AG09309 (cell line): Measurements from ENCODE around the gene LYL1.

Source experiments
- DNase-seq: peaks from one replicate; pipeline ENCODE4 v3.0.0-alpha.2; 2010; ENCODE audit warnings: low read depth
- H3K4me3 ChIP-seq: 2 replicates; pipeline ENCODE4 v1.5.1; 2011; ENCODE audit warnings: mild to moderate bottlenecking, low read depth, low read length, moderate library complexity; ENCODE audit not compliant: control insufficient read depth
- TF ChIP-seq, protein P1 (sequence below): IDR thresholded peaks from 2 replicates; pipeline ENCODE4 v1.5.1; 2011; ENCODE audit warnings: mild to moderate bottlenecking, low read depth, low read length, inconsistent platforms; ENCODE audit not compliant: insufficient read depth, control insufficient read depth; ENCODE audit errors: missing control alignments

Gene LYL1

DNA sequence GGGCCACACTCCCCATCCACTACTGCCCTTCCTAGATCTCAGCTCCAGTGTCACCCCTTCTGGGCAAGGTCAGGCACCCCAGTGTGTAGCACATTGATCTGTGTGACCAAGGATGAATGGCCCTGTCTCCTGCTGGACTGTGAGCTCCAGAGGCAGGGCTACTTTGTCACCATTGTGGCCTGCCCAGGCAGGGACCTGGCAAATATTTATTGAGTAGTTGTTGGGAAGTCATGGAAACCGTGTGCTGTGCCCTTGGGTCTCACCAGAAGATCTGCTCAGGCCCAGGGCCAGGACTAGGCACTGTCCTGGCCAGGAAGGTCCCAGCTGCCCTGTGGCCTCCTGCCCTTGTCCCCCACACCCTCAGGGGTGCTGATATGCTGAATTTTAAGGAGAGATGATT is 25.9 kb upstream of the LYL1 start:
- no peak for DNase-seq
- TF ChIP-seq, protein P1, sequence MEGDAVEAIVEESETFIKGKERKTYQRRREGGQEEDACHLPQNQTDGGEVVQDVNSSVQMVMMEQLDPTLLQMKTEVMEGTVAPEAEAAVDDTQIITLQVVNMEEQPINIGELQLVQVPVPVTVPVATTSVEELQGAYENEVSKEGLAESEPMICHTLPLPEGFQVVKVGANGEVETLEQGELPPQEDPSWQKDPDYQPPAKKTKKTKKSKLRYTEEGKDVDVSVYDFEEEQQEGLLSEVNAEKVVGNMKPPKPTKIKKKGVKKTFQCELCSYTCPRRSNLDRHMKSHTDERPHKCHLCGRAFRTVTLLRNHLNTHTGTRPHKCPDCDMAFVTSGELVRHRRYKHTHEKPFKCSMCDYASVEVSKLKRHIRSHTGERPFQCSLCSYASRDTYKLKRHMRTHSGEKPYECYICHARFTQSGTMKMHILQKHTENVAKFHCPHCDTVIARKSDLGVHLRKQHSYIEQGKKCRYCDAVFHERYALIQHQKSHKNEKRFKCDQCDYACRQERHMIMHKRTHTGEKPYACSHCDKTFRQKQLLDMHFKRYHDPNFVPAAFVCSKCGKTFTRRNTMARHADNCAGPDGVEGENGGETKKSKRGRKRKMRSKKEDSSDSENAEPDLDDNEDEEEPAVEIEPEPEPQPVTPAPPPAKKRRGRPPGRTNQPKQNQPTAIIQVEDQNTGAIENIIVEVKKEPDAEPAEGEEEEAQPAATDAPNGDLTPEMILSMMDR, result no peak
- H3K4me3 ChIP-seq, result no peak overlapping the region

DNA sequence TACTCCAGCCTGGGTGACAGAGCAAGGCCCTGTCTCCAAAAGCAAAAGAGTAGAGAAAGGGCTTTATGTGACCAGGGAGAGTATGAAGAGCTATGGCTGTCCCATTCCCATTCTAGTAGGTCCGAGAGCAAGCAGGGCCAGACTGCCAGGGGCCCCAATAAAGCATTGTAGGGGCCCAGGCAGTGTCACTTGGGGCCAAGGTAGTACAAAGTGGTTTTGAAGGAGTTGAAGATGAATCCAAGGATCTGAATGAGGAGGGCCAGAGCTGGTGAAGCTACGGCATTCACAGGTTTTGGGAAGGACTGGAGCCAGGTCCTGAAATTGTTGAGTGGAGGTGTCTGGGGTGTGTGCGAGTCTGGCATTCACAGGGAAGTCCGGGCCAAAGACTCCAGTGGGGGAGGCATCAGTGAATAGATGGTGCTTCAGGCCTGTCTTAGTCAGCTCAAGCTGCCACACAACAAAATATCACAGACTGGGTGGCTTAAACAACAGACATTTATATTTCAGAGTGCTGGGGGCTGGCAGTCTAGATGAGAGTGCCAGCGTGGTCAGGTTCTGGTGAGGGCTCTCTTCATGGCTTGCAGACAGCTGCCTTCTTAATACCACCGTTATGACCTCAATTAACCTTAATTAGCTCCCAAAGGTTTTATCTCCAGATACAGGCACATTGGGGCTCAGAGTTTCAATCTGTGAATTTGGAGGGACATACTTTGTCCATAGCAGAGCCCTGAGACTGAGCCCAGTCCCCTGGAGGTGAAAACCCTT is 25.3 kb upstream of the LYL1 start:
- TF ChIP-seq, protein P1, result no peak
- H3K4me3 ChIP-seq, result no peak overlapping the region
- no peak for DNase-seq

DNA sequence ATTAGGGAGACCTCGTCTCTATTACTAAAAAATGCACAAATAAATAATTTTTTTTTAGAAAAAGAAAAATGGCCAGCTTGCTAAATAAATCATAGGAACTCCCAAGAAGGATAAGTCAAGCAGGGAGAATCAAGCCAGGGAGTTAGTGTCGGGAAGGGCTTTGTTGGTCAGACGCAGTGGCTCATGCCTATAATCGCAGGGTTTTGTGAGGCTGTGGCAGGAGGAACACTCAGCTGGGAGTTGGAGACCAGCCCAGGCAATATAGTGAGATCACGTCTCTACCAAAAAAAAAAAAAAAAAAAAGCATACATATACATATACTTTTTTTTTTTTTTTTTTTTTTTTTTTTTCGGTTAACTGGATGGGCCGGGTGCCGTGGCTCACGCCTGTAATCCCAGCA is 24.4 kb upstream of the LYL1 start:
- DNase-seq, result no peak
- H3K4me3 ChIP-seq, result no peak overlapping the region
- TF ChIP-seq, protein P1, result no peak

DNA sequence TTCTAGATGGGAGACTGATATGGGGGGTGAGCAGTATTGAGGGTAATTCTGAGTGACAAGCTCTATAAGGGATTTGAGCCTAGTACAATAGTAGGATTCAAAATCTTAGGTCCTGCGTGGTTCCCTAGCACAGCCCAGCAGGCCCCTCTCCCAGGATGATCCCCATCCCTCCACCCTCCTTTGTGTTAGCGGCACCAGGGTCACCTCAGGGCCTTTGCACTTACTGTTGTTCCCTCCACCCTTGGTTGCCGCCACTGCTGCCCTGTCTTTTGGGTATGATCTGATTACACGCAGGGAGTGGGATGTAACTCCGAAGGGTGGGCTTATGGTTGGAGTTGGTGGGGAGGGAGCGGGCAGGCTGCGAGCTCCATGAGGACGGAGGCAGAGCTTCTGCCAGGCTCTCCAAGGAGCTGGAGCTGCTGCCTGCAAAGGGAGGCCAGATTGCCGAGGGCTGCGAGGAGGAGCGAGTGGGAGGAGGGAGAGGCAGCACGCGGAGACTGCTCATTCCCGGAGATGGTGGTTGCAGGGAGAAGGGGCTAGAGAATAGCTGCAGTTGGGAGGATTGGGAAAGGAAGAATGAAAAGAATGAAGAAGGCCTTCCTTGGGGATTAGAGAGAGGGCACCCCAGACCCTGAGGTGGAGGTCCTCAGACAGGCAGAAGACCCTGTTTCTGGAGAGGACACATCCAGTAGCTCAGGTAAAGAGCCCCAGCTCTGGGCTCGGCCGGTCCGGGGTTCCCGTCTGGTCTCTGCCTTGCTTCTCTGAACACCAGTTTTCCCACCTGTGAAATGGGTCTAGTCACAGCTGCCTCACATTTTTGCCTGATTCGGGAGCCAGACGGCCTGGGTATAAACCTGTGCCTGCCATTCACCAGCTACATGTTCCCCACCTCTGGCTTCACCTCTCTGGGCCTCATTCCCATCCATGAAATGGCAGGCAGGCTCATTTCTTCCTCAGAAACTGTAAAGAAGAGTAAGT is 20.6 kb upstream of the LYL1 start:
- DNase-seq, result no peak
- TF ChIP-seq, protein P1, result no peak
- no peak overlapping the region for H3K4me3 ChIP-seq

DNA sequence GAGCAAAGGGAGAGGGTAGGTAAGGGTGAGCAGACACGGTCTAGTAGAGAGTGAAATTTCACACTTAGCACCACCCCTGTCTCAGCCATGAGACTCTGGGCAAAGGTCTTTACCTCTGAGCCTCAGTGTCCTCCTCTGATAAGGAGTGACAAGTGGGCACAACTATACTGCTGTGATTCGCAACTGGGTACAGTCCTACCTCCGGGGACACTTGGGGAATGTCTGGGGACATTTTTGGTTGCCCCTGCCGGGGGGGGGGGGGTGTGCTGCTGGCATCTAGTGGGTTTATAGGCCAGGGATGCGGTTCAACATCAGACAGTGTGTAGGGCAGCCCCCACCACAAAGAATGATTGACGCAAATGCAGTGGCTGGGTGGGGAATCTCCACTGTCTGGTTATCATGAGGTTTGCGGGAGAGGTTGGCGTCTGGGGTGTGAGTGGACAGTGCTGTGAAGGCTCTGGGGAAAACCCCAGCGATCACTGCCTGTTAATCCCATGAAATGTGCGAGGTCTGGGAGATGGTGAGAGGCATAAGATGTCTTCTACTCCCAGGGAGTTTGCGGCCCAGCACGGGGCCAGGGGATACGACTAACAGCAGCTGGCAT is 19.7 kb upstream of the LYL1 start:
- no peak overlapping the region for H3K4me3 ChIP-seq
- DNase-seq, result no peak
- TF ChIP-seq, protein P1, result no peak

DNA sequence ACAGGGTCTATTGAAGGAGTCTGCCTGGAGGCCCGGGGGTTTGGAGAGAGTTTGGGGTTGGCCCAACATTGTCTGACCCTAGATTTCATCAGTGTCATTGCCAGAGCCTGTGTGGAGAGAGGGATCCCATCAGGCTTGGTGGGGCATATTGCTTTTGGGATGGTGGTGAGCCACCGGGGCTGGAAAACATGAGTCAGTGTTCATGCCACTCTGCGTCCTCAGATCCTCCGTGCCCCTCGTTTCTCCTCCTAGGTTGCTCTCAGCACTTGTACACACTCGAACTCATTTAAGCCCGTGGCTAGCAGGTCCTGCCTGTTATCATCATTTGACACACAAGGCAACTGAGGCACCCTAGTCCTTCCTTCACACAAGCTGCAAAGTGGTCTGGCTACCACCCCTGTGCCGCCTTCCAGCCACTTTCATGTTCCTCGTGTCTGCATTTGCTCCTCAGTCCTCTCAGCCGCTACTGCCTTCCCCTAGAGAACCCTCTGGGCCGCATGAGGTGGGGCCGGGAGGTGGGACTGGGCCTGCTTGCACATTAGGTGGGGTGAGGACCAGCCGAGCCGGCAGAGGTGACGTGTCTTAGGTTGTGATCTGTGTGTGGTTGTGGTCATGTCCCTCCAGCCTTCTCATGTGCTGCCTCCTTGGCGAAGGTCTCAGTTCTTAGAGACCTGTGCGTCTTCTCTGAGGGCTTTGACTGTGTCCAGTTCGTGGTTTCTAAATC is 19.1 kb upstream of the LYL1 start:
- no peak overlapping the region; the same call in 1 of the 2 replicates for H3K4me3 ChIP-seq
- no peak for DNase-seq
- TF ChIP-seq, protein P1, result no peak
